Measurements from ENCODE around the gene LEFTY2. TPM values are rescaled to one million over a fixed set of nuclear protein-coding genes. Genes with fewer than 3 reads are reported as not detected.

LEFTY2 gene
- total and polyA plus RNA-seq, 4 donors, result 0.11 to 0.52 (median 0.35) TPM

DNA sequence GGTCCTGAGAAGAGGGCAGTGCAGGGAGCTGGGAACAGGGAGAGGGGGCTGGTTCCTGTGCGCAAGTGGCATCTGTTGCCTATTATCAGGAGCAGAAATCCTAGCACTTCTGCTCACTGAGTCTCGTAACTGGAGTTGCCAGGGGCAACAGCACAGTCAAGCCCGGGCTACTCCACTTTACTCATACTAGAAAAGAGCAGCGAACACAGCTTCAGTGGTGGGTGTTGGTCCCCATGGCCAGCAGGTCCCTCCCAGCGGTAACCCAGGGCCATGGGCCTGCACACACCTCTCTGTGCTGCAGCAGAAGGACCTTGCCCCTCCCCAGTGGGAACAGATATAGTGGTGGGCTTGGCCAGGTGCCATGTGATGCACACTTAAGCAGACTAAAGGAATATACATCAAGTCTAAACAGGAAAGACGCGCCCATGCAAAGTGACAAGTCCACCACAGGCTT, 25.5 kb downstream of the LEFTY2 start:
- peaks cover 0 to 15% (median 9%) of the 10 kb centered on the region in 4 donors for H3K36me3 ChIP-seq (ENCODE audit: control insufficient read depth in 4 of 4, insufficient read depth in 4 of 4, low read length in 4 of 4)
- no peak overlapping the region for H3K4me3 ChIP-seq
- WGBS, 2 donors, result 90 to 93% methylated on average over 7 of the region's 7 CpGs
- ATAC-seq (ENCODE audit: insufficient read depth, low FRiP score) (no peak), DNase-seq (no peak)
- H3K27ac ChIP-seq (ENCODE audit: low read depth in 1 of 2, low read length in 1 of 2), result no peak overlapping the region
- H3K9ac ChIP-seq (ENCODE audit: insufficient read depth in 1 of 2, low read length in 2 of 2), result no peak overlapping the region
- no peaks in the 10 kb centered on the region for H3K27me3 ChIP-seq (ENCODE audit: control insufficient read depth in 3 of 3, insufficient read depth in 3 of 3, low read length in 2 of 3)
- peaks cover 0 to 21% (median 4%) of the 10 kb centered on the region in 5 donors for H3K4me1 ChIP-seq (ENCODE audit: control insufficient read depth in 5 of 5, insufficient read depth in 5 of 5, low read length in 5 of 5)
- peaks cover 0 to 2% (median 0%) of the 10 kb centered on the region in 4 donors for H3K9me3 ChIP-seq (ENCODE audit: control insufficient read depth in 4 of 4, insufficient read depth in 3 of 4, low read length in 3 of 4)
- TF ChIP-seq, protein P1, sequence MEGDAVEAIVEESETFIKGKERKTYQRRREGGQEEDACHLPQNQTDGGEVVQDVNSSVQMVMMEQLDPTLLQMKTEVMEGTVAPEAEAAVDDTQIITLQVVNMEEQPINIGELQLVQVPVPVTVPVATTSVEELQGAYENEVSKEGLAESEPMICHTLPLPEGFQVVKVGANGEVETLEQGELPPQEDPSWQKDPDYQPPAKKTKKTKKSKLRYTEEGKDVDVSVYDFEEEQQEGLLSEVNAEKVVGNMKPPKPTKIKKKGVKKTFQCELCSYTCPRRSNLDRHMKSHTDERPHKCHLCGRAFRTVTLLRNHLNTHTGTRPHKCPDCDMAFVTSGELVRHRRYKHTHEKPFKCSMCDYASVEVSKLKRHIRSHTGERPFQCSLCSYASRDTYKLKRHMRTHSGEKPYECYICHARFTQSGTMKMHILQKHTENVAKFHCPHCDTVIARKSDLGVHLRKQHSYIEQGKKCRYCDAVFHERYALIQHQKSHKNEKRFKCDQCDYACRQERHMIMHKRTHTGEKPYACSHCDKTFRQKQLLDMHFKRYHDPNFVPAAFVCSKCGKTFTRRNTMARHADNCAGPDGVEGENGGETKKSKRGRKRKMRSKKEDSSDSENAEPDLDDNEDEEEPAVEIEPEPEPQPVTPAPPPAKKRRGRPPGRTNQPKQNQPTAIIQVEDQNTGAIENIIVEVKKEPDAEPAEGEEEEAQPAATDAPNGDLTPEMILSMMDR (IDR thresholded peaks at IDR 0.05; ENCODE audit: control extremely low read depth, extremely low read depth), result no peak

- no peak overlapping the region for H3K9ac ChIP-seq (ENCODE audit: insufficient read depth in 1 of 2, low read length in 2 of 2)
- no peak overlapping the region for H3K27ac ChIP-seq (ENCODE audit: low read depth in 1 of 2, low read length in 1 of 2)
- peaks cover 0 to 14% (median 9%) of the 10 kb centered on the region in 4 donors for H3K36me3 ChIP-seq (ENCODE audit: control insufficient read depth in 4 of 4, insufficient read depth in 4 of 4, low read length in 4 of 4)
- H3K4me1 ChIP-seq (ENCODE audit: control insufficient read depth in 5 of 5, insufficient read depth in 5 of 5, low read length in 5 of 5), result peaks cover 0 to 17% (median 2%) of the 10 kb centered on the region in 5 donors
- 93 to 94% methylated on average over 6 of the region's 6 CpGs for WGBS, 2 donors
- no peak overlapping the region for H3K4me3 ChIP-seq
- DNase-seq, result no peak
- TF ChIP-seq, protein P1 (IDR thresholded peaks at IDR 0.05; ENCODE audit: control extremely low read depth, extremely low read depth), result no peak
- ATAC-seq (ENCODE audit: insufficient read depth, low FRiP score), result no peak
- no peaks in the 10 kb centered on the region for H3K27me3 ChIP-seq (ENCODE audit: control insufficient read depth in 3 of 3, insufficient read depth in 3 of 3, low read length in 2 of 3)
- peaks cover 0 to 2% (median 0%) of the 10 kb centered on the region in 4 donors for H3K9me3 ChIP-seq (ENCODE audit: control insufficient read depth in 4 of 4, insufficient read depth in 3 of 4, low read length in 3 of 4)
Measured at GRCh38 chr1:225914947-225915346, 26.1 kb downstream of the LEFTY2 start.

GRCh38 chr1:225914391-225914790, 26.6 kb downstream of the LEFTY2 start:
- TF ChIP-seq, protein P1 (IDR thresholded peaks at IDR 0.05; ENCODE audit: control extremely low read depth, extremely low read depth), result no peak
- peaks cover 0 to 13% (median 9%) of the 10 kb centered on the region in 4 donors for H3K36me3 ChIP-seq (ENCODE audit: control insufficient read depth in 4 of 4, insufficient read depth in 4 of 4, low read length in 4 of 4)

More at GRCh38 chr1:225914391-225914790, 26.6 kb downstream of the LEFTY2 start:
- ATAC-seq (ENCODE audit: insufficient read depth, low FRiP score) (no peak), DNase-seq (no peak)
- Histone ChIP-seq H3K27me3 (ENCODE audit: control insufficient read depth in 3 of 3, insufficient read depth in 3 of 3, low read length in 2 of 3) (no peaks in the 10 kb centered on the region), H3K27ac (ENCODE audit: low read depth in 1 of 2, low read length in 1 of 2) (no peak overlapping the region), H3K9me3 (ENCODE audit: control insufficient read depth in 4 of 4, insufficient read depth in 3 of 4, low read length in 3 of 4) (peaks cover 0 to 2% (median 0%) of the 10 kb centered on the region in 4 donors), H3K9ac (ENCODE audit: insufficient read depth in 1 of 2, low read length in 2 of 2) (no peak overlapping the region), H3K4me3 (no peak overlapping the region), H3K4me1 (ENCODE audit: control insufficient read depth in 5 of 5, insufficient read depth in 5 of 5, low read length in 5 of 5) (peaks cover 0 to 11% (median 0%) of the 10 kb centered on the region in 5 donors)
- WGBS, 2 donors, result 87 to 93% methylated on average over 6 of the region's 6 CpGs

All from lung (tissue), 12 donors.